C4-2B (cell line): ENCODE measurements around the gene SHE.

Experiments
- ZFX ChIP-seq: fragments of 450-650 bp; IDR thresholded peaks from 2 replicates; pipeline ENCODE4 v1.6.1; 2017
- TF ChIP-seq, protein P1 (sequence below): fragments of 450-650 bp; conservative IDR thresholded peaks from 2 replicates; pipeline ENCODE4 v1.5.1; 2017; ENCODE audit warnings: mild to moderate bottlenecking

DNA sequence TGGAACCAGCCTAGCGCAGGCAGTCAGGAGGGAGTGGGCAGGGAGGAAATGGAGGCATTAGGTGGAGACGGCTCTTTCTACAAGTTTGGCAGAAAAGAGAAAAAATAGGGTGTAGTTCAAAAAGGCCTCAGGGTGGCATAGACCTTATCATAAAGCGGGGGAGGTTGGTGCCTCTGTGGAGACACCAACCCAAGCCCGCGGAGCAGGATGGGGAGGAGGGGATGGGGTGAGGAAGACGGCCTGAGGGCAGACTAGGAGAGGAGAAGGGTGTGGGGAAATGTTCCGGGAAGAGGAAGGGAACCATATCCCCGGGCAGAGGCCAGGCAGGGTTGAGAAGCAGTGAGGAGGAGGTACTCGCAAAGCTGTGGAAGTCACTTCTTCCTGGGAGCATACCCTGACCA is 17.4 kb upstream of the SHE start:
- TF ChIP-seq, protein P1, sequence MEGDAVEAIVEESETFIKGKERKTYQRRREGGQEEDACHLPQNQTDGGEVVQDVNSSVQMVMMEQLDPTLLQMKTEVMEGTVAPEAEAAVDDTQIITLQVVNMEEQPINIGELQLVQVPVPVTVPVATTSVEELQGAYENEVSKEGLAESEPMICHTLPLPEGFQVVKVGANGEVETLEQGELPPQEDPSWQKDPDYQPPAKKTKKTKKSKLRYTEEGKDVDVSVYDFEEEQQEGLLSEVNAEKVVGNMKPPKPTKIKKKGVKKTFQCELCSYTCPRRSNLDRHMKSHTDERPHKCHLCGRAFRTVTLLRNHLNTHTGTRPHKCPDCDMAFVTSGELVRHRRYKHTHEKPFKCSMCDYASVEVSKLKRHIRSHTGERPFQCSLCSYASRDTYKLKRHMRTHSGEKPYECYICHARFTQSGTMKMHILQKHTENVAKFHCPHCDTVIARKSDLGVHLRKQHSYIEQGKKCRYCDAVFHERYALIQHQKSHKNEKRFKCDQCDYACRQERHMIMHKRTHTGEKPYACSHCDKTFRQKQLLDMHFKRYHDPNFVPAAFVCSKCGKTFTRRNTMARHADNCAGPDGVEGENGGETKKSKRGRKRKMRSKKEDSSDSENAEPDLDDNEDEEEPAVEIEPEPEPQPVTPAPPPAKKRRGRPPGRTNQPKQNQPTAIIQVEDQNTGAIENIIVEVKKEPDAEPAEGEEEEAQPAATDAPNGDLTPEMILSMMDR: no peak
- no peak for TF ChIP-seq ZFX
